T-cell (primary cell): Measurements from ENCODE around the gene EML2. TPM values are rescaled to one million over a fixed set of nuclear protein-coding genes. Genes with fewer than 3 reads are reported as not detected.

Experiments used
- ATAC-seq, 4 experiments: fragments of 200-7000 bp in 3 of 4; fragments of 150-1000 bp in 1 of 4; cut with Tn5 transposase; replicated peaks in 1 of 4; 1 replicate in 3 of 4; 2 replicates in 1 of 4; pipeline ENCODE4 v1.10.0; 2021; ENCODE audit warnings: moderate library complexity in 3 of 4, mild to moderate bottlenecking in 2 of 4, moderate number of reproducible peaks in 1 of 4
- CTCF ChIA-PET, 2 donors: fragments of 300-600 bp; sonication (Branson Sonifier 250); formaldehyde crosslinking; loops; one replicate each; lab custom pipeline; 2022; ENCODE audit warnings: antibody characterized with exemption in 2 of 2; lab: Charles Lee
- POLR2A ChIA-PET, 2 donors: fragments of 300-600 bp; sonication (Branson Sonifier 250); formaldehyde crosslinking; loops; one replicate each; lab custom pipeline; 2022; ENCODE audit warnings: antibody characterized with exemption in 2 of 2; lab: Charles Lee
- DNase-seq, 35 experiments: peaks; one replicate each; pipeline versions ENCODE4 v3.0.0 to v3.0.0-alpha.2; 2013 to 2023
- H3K27ac ChIP-seq: one replicate; pipeline ENCODE4 v1.5.1; 2013; ENCODE audit warnings: low read length
- H3K27me3 ChIP-seq, 2 experiments: replicated peaks in 1 of 2; 1 replicate in 1 of 2; 2 replicates in 1 of 2; pipeline versions ENCODE4 v1.6.1 to v1.7.0; 2013; ENCODE audit warnings: low read length in 1 of 2, mixed read lengths in 1 of 2; ENCODE audit not compliant: control insufficient read depth in 2 of 2, insufficient read depth in 2 of 2; ENCODE audit errors: extremely low read depth in 1 of 2
- H3K36me3 ChIP-seq, 2 donors: 1 replicate in 1 of 2; 2 replicates in 1 of 2; pipeline versions ENCODE4 v1.6.1 to v1.7.0; 2013; ENCODE audit warnings: low read length in 1 of 2; ENCODE audit not compliant: control insufficient read depth in 2 of 2, insufficient read depth in 1 of 2; ENCODE audit errors: extremely low read depth in 1 of 2
- H3K4me1 ChIP-seq, 2 experiments: 1 replicate in 1 of 2; 2 replicates in 1 of 2; pipeline versions ENCODE4 v1.6.1 to v1.7.0; 2013; ENCODE audit warnings: low read length in 2 of 2, mixed read lengths in 1 of 2; ENCODE audit not compliant: insufficient read depth in 2 of 2, control insufficient read depth in 1 of 2; ENCODE audit errors: extremely low read depth in 1 of 2
- H3K4me3 ChIP-seq, 2 donors: 1 replicate in 1 of 2; 2 replicates in 1 of 2; pipeline versions ENCODE4 v1.5.1 to v1.7.0; 2013; ENCODE audit warnings: mild to moderate bottlenecking in 2 of 2, low read length in 1 of 2, moderate library complexity in 1 of 2; ENCODE audit not compliant: control insufficient read depth in 1 of 2; ENCODE audit errors: extremely low read depth in 1 of 2
- H3K9me3 ChIP-seq: 2 replicates; pipeline ENCODE4 v1.7.0; 2013
- H3K27ac Mint-ChIP-seq, 2 donors: one replicate each; pipeline ENCODE4 v1.8.0; 2020 to 2021; ENCODE audit warnings: mild to moderate bottlenecking in 2 of 2, mixed read lengths in 2 of 2
- H3K27me3 Mint-ChIP-seq, 2 donors: one replicate each; pipeline ENCODE4 v1.8.0; 2021 to 2022; ENCODE audit warnings: mixed read lengths in 2 of 2
- H3K36me3 Mint-ChIP-seq: one replicate; pipeline ENCODE4 v1.8.0; 2021; ENCODE audit warnings: mixed read lengths
- H3K4me1 Mint-ChIP-seq, 3 donors: one replicate each; pipeline ENCODE4 v1.8.0; 2020 to 2022; ENCODE audit warnings: mixed read lengths in 3 of 3, mild to moderate bottlenecking in 1 of 3
- H3K4me3 Mint-ChIP-seq, 3 donors: one replicate each; pipeline ENCODE4 v1.8.0; 2020 to 2022; ENCODE audit warnings: mild to moderate bottlenecking in 3 of 3, mixed read lengths in 3 of 3, moderate library complexity in 3 of 3
- H3K9me3 Mint-ChIP-seq, 3 donors: one replicate each; pipeline ENCODE4 v1.8.0; 2020 to 2022; ENCODE audit warnings: mixed read lengths in 3 of 3
- WGBS: methylation state at CpG from one replicate; pipeline ENCODE4 v1.1.5; 2013; ENCODE audit warnings: missing lambda C conversion rate; ENCODE audit not compliant: insufficient coverage; 5-methylcytosine and 5-hydroxymethylcytosine counted together
- total RNA-seq, 35 experiments: library from RNA in 6 of 35; stranded (reverse) in 6 of 35; fragments of 120-200 nt in 1 of 35; gene quantifications; one replicate each; pipeline versions ENCODE4 v1.2.1 to v1.2.4 and lab custom pipeline; 2013 to 2026

Gene EML2
- total RNA-seq, 5 donors from 2014 or later (not counting 1 experiment from before 2014, with no cell fraction given) = 63.7 to 90.5 (median 74.1) TPM

DNA sequence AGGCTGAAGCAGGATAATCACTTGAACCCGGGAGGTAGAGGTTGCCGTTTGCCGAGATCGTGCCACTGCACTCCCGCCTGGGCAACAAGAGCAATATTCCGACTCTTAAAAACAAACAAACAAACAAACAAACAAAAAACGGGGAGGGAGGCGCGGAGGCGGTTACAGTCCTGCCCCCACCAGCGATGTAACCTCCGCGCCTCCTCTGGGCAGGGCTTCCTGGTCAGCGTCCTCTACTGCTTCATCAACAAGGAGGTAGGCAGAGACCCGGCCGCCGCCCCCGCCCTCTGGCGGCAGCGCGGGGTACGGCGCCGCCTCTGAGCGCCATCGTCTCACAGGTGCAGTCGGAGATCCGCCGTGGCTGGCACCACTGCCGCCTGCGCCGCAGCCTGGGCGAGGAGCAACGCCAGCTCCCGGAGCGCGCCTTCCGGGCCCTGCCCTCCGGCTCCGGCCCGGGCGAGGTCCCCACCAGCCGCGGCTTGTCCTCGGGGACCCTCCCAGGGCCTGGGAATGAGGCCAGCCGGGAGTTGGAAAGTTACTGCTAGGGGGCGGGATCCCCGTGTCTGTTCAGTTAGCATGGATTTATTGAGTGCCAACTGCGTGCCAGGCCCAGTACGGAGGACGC is 42.3 kb upstream of the EML2 start:
- peaks cover 11% of the 10 kb centered on the region for H3K36me3 Mint-ChIP-seq
- peak overlapping the region in 1 of 2 donors; percentile 66 for H3K27ac Mint-ChIP-seq
- Histone ChIP-seq H3K4me3 (peak overlapping the region in 1 of 2 donors; percentile 38), H3K4me1 (peaks cover 0 to 34% of the 10 kb centered on the region in 2 experiments), H3K9me3 (no peaks in the 10 kb centered on the region), H3K27me3 (peaks cover 0 to 13% of the 10 kb centered on the region in 2 experiments), H3K36me3 (peaks cover 0 to 13% of the 10 kb centered on the region in 2 donors), H3K27ac (no peak overlapping the region)
- POLR2A ChIA-PET = no interaction called here
- no peaks in the 10 kb centered on the region for H3K9me3 Mint-ChIP-seq
- ATAC-seq = peak; percentile 76 to 90 (median 87)
- H3K27me3 Mint-ChIP-seq = no peaks in the 10 kb centered on the region
- peaks cover 14 to 25% (median 14%) of the 10 kb centered on the region in 3 donors for H3K4me1 Mint-ChIP-seq
- 5% methylated on average over 50 of the region's 51 CpGs for whole genome bisulfite sequencing
- peak; percentile 66 to 93 (median 80) for DNase-seq
- peak overlapping the region; percentile 62 to 73 (median 70) for H3K4me3 Mint-ChIP-seq
- CTCF ChIA-PET = interaction anchor here (0.6 to 3.4 kb wide), 5 partner anchors 11 to 1888 kb away, joined by 3 to 20 read pairs (median 4); partner anchors contain the start of genes QPCTL (in 2 of the 2) and SNRPD2 (in 2 of the 2)

- Mint-ChIP-seq H3K27me3 (peaks cover 0 to 3% of the 10 kb centered on the region in 2 donors), H3K36me3 (peaks cover 3% of the 10 kb centered on the region), H3K4me3 (peak overlapping the region; percentile 78 to 86 (median 83)), H3K27ac (peak overlapping the region in 1 of 2 donors; percentile 69), H3K4me1 (peaks cover 14 to 26% (median 16%) of the 10 kb centered on the region in 3 donors), H3K9me3 (no peaks in the 10 kb centered on the region)
- Histone ChIP-seq H3K27me3 (peaks cover 0 to 21% of the 10 kb centered on the region in 2 experiments), H3K4me3 (peak overlapping the region; percentile 38 to 54), H3K4me1 (peaks cover 0 to 35% of the 10 kb centered on the region in 2 experiments), H3K9me3 (no peaks in the 10 kb centered on the region), H3K36me3 (no peaks in the 10 kb centered on the region), H3K27ac (no peak overlapping the region)
- ATAC-seq = peak; percentile 53 to 73 (median 60)
- DNase-seq = peak; percentile 63 to 90 (median 82)
- POLR2A ChIA-PET = no interaction called here
- CTCF ChIA-PET = interaction anchor here in 1 of 2 donors (0.6 to 1.9 kb wide), 10 partner anchors 8 to 246 kb away, joined by 3 to 13 read pairs (median 4); partner anchors contain the start of genes QPCTL and SNRPD2
- 16% methylated on average over 36 of the region's 49 CpGs for WGBS
Observed at GRCh38 chr19:45677351-45678230, 38.4 kb upstream of the EML2 start.

DNA sequence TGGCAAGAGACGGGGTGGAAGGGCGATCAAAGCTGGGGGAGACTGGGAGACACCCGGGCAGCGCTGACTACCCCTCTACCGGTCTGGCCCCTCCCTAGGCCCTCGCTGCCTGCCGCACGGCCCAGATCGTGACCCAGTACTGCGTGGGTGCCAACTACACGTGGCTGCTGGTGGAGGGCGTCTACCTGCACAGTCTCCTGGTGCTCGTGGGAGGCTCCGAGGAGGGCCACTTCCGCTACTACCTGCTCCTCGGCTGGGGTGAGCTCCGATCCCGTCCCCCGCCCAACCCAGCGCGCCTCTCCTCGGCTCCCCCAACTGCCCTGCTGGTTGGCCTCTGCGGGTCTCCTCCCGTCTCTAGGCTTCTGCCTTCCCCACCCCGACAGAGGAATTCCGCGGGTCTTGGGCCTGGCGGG is 37.7 kb upstream of the EML2 start:
- peaks cover 11 to 23% (median 14%) of the 10 kb centered on the region in 3 donors for H3K4me1 Mint-ChIP-seq
- peak overlapping the region; percentile 67 to 86 (median 74) for H3K4me3 Mint-ChIP-seq
- H3K4me1 ChIP-seq = peaks cover 0 to 31% of the 10 kb centered on the region in 2 experiments
- DNase-seq (peak; percentile 22 to 63 (median 45)), ATAC-seq (peak; percentile 50 to 65 (median 56))
- no peak overlapping the region for H3K27ac Mint-ChIP-seq
- peak overlapping the region; percentile 18 for H3K27ac ChIP-seq
- WGBS = 3% methylated on average over 21 of the region's 28 CpGs
- no peaks in the 10 kb centered on the region for H3K36me3 ChIP-seq
- H3K9me3 Mint-ChIP-seq = no peaks in the 10 kb centered on the region
- POLR2A ChIA-PET = interaction anchor here in 1 of 2 donors (0.7 kb wide), 1 partner anchor 13 kb away, joined by 6 read pairs; no protein-coding TSS in a partner anchor
- H3K4me3 ChIP-seq = peak overlapping the region; percentile 54 to 74
- peaks cover 0 to 4% of the 10 kb centered on the region in 2 donors for H3K27me3 Mint-ChIP-seq
- peaks cover 3% of the 10 kb centered on the region for H3K36me3 Mint-ChIP-seq
- H3K9me3 ChIP-seq = no peaks in the 10 kb centered on the region
- CTCF ChIA-PET = interaction anchor here in 1 of 2 donors (0.6 to 1.9 kb wide), 8 partner anchors 15 to 191 kb away, joined by 3 to 13 read pairs (median 5); partner anchors contain the start of genes QPCTL and SNRPD2
- peaks cover 3 to 21% of the 10 kb centered on the region in 2 experiments for H3K27me3 ChIP-seq

GRCh38 chr19:45674946-45675345 is 35.7 kb upstream of the EML2 start:
- Mint-ChIP-seq H3K36me3 (peaks cover 3% of the 10 kb centered on the region), H3K27me3 (peaks cover 9 to 15% of the 10 kb centered on the region in 2 donors), H3K4me3 (no peak overlapping the region), H3K9me3 (no peaks in the 10 kb centered on the region), H3K27ac (no peak overlapping the region), H3K4me1 (peaks cover 20 to 30% (median 23%) of the 10 kb centered on the region in 3 donors)
- WGBS = 88% methylated on average over 3 of the region's 7 CpGs
- Histone ChIP-seq H3K36me3 (no peaks in the 10 kb centered on the region), H3K4me1 (peaks cover 0 to 34% of the 10 kb centered on the region in 2 experiments), H3K27me3 (peaks cover 5 to 38% of the 10 kb centered on the region in 2 experiments), H3K27ac (no peak overlapping the region), H3K9me3 (no peaks in the 10 kb centered on the region), H3K4me3 (no peak overlapping the region)
- ChIA-PET CTCF (interaction anchor here in 1 of 2 donors (1.0 kb wide), 1 partner anchor 17 kb away, joined by 4 read pairs; the partner anchor contains the start of gene QPCTL), POLR2A (no interaction called here)
- ATAC-seq = no peak
- DNase-seq = no peak

- H3K9me3 ChIP-seq = no peaks in the 10 kb centered on the region
- H3K4me3 ChIP-seq = no peak overlapping the region
- H3K4me1 Mint-ChIP-seq = peaks cover 33 to 40% (median 34%) of the 10 kb centered on the region in 3 donors
- WGBS = 22% methylated on average over 37 of the region's 42 CpGs
- no peak overlapping the region for H3K27ac ChIP-seq
- H3K27me3 Mint-ChIP-seq = peaks cover 13 to 27% of the 10 kb centered on the region in 2 donors
- no peaks in the 10 kb centered on the region for H3K9me3 Mint-ChIP-seq
- peak overlapping the region in 1 of 2 donors; percentile 55 for H3K27ac Mint-ChIP-seq
- peaks cover 5 to 36% of the 10 kb centered on the region in 2 experiments for H3K27me3 ChIP-seq
- CTCF ChIA-PET = interaction anchor here in 1 of 2 donors (0.6 kb wide), 1 partner anchor 10 kb away, joined by 4 read pairs; no protein-coding TSS in a partner anchor
- peak in 1 of 4 experiments; percentile 32 for ATAC-seq
- DNase-seq = peak in 21 of 35 experiments; percentile 7 to 66 (median 36)
- H3K36me3 Mint-ChIP-seq = peaks cover 3% of the 10 kb centered on the region
- no peaks in the 10 kb centered on the region for H3K36me3 ChIP-seq
- H3K4me1 ChIP-seq = peaks cover 6 to 39% of the 10 kb centered on the region in 2 experiments
- POLR2A ChIA-PET = no interaction called here
- peak overlapping the region; percentile 9 to 86 (median 37) for H3K4me3 Mint-ChIP-seq
Observed at GRCh38 chr19:45670670-45671453, 31.7 kb upstream of the EML2 start.
